Umbilical cord (tissue), 2 donors: Measurements from ENCODE around the gene TRPM8. TPM values are rescaled to one million over a fixed set of nuclear protein-coding genes. Genes with fewer than 3 reads are reported as not detected.
"Not testable (repeated sequence)": the region's sequence is repeated elsewhere in the genome, so short reads cannot be mapped to it uniquely, and the experiment has no call there.

Source experiments
- DNase-seq: peaks from one replicate; pipeline ENCODE4 v3.0.0-alpha.2; 2015; ENCODE audit warnings: low spot score
- total RNA-seq: library from RNA; depleted of rRNA; stranded (reverse); fragments of >200 nt; gene quantifications from one replicate; pipeline ENCODE4 v1.2.3, GENCODE V29; 2014; ENCODE audit warnings: low replicate concordance; ENCODE audit not compliant: insufficient read depth

Gene TRPM8
- 17.3 TPM for total RNA-seq

GRCh38 chr2:233917116-233917515 lies at the start of gene TRPM8:
TRPM8 (plus strand) TSS chr2:233917373; CDS start chr2:233926538, 9,165 bp downstream.
- no peak for DNase-seq

- DNase-seq: peak; percentile 34
These were observed 49.1 kb upstream of the TRPM8 start, which contains the start of gene MSL3B for GRCh38 chr2:233867993-233868532. MSL3B (minus strand) TSS chr2:233868386.

GRCh38 chr2:233871432-233871831 lies 45.7 kb upstream of the TRPM8 start:
- no peak for DNase-seq

- not testable (repeated sequence) for DNase-seq
These were observed 45.0 kb upstream of the TRPM8 start for GRCh38 chr2:233872125-233872524.

- no peak for DNase-seq
These were observed 34.8 kb upstream of the TRPM8 start for GRCh38 chr2:233882353-233882752.

GRCh38 chr2:233892793-233893192 lies 24.4 kb upstream of the TRPM8 start:
- DNase-seq: no peak

- DNase-seq: not testable (repeated sequence)
These were observed 20.9 kb upstream of the TRPM8 start for GRCh38 chr2:233896253-233896652.

GRCh38 chr2:233901367-233901766 lies 15.8 kb upstream of the TRPM8 start:
- DNase-seq: no peak

- DNase-seq: no peak
These were observed 15.3 kb upstream of the TRPM8 start for GRCh38 chr2:233901884-233902283.

- DNase-seq: no peak
These were observed 11.2 kb upstream of the TRPM8 start for GRCh38 chr2:233905945-233906344.

GRCh38 chr2:233907627-233908026 lies 9.5 kb upstream of the TRPM8 start:
- DNase-seq: no peak

GRCh38 chr2:233912691-233913423 lies 4.3 kb upstream of the TRPM8 start:
- peak; percentile 10 for DNase-seq

- no peak for DNase-seq
These were observed 2.0 kb upstream of the TRPM8 start for GRCh38 chr2:233915128-233915527.

GRCh38 chr2:233919319-233919718 lies 2.1 kb downstream of the TRPM8 start:
- DNase-seq: no peak

- no peak for DNase-seq
These were observed 2.8 kb downstream of the TRPM8 start for GRCh38 chr2:233919938-233920337.

GRCh38 chr2:233922471-233922870 lies 5.3 kb downstream of the TRPM8 start:
- no peak for DNase-seq

- DNase-seq: no peak
These were observed 8.2 kb downstream of the TRPM8 start for GRCh38 chr2:233925402-233925801.

- no peak for DNase-seq
These were observed 9.6 kb downstream of the TRPM8 start for GRCh38 chr2:233926806-233927205.

GRCh38 chr2:233928594-233929351 lies 11.6 kb downstream of the TRPM8 start:
- DNase-seq: no peak

GRCh38 chr2:233929352-233930022 lies 12.3 kb downstream of the TRPM8 start:
- DNase-seq: no peak

- no peak for DNase-seq
These were observed 17.4 kb downstream of the TRPM8 start for GRCh38 chr2:233934524-233934923.

GRCh38 chr2:233935426-233935825 lies 18.3 kb downstream of the TRPM8 start:
- DNase-seq: no peak
